Spinal cord (tissue), 10 donors: ENCODE results near the gene CDH1. TPM values are rescaled to one million over a fixed set of nuclear protein-coding genes. Genes with fewer than 3 reads are reported as not detected.

Source experiments
- DNase-seq, 6 donors: peaks; one replicate each; pipeline versions ENCODE4 v3.0.0 to v3.0.0-alpha.2; 2013 to 2015; ENCODE audit warnings: low spot score in 6 of 6, low read depth in 4 of 6
- H3K27ac ChIP-seq: one replicate; pipeline ENCODE4 v1.5.1; 2013; ENCODE audit warnings: low read depth, low read length, control low read depth
- H3K27me3 ChIP-seq: one replicate; pipeline ENCODE4 v1.6.1; 2013; ENCODE audit warnings: low read length; ENCODE audit not compliant: control insufficient read depth, insufficient read depth
- H3K36me3 ChIP-seq: one replicate; pipeline ENCODE4 v1.6.1; 2013; ENCODE audit warnings: low read length; ENCODE audit not compliant: control insufficient read depth, insufficient read depth
- H3K4me1 ChIP-seq: one replicate; pipeline ENCODE4 v1.6.1; 2013; ENCODE audit warnings: low read length; ENCODE audit not compliant: control insufficient read depth, insufficient read depth
- H3K4me3 ChIP-seq: one replicate; pipeline ENCODE4 v1.5.1; 2013; ENCODE audit warnings: low read depth, low read length, control low read depth
- H3K9me3 ChIP-seq: one replicate; pipeline ENCODE4 v1.6.1; 2013; ENCODE audit warnings: low read length; ENCODE audit not compliant: control insufficient read depth, insufficient read depth
- whole genome bisulfite sequencing: methylation state at CpG from one replicate; pipeline ENCODE4 v1.1.5; 2013; ENCODE audit warnings: missing lambda C conversion rate; ENCODE audit not compliant: insufficient coverage; 5-methylcytosine and 5-hydroxymethylcytosine counted together
- polyA plus RNA-seq, 2 donors: library from polyadenylated mRNA; unstranded; fragments of 120-200 nt; gene quantifications; one replicate each; pipeline ENCODE4 v1.2.1, GENCODE V29; 2013; ENCODE audit not compliant: insufficient read length in 2 of 2
- total RNA-seq, 2 donors: library from RNA; depleted of rRNA in 1 of 2; stranded (reverse); fragments of 120-200 nt in 1 of 2; fragments of >200 nt in 1 of 2; gene quantifications; one replicate each; pipeline versions ENCODE4 v1.2.3 to v1.2.4, GENCODE V29; 2013 to 2014
- donor health status: healthy.

CDH1 gene
- total and polyA plus RNA-seq, 4 donors: 23.6 to 45.4 (median 31.9) TPM

- WGBS: no CpG with 5 or more reads among the region's 1 CpG
- DNase-seq: no peak
- Histone ChIP-seq H3K27ac (no peak overlapping the region), H3K27me3 (no peaks in the 10 kb centered on the region), H3K9me3 (no peaks in the 10 kb centered on the region), H3K36me3 (peaks cover 9% of the 10 kb centered on the region), H3K4me1 (no peaks in the 10 kb centered on the region), H3K4me3 (no peak overlapping the region)
These were observed 120.4 kb downstream of the CDH1 start for GRCh38 chr16:68857479-68857878.

DNA sequence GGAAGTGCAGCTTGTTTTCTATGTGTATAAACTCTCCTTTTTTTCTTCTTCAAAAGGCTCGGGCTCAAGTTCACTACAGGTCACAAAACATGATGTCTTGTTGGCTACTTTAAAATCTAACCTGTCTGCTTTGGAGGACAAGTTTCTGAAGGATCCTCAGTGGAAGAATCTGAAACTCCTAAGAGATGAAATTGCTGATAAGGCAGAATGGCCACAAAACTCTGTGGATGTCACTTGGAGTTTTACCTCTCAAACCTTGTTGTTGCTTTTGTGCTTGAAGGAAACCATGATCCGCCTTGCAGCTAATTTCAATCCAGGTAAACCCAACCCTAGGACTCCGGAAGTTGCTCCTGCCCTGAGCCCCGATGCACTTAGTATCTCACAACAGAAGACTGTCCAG, 122.7 kb downstream of the CDH1 start:
- no peak overlapping the region for H3K4me3 ChIP-seq
- no peaks in the 10 kb centered on the region for H3K4me1 ChIP-seq
- H3K36me3 ChIP-seq: peaks cover 24% of the 10 kb centered on the region
- WGBS: 100% methylated on average over 1 of the region's 4 CpGs
- H3K27ac ChIP-seq: no peak overlapping the region
- no peaks in the 10 kb centered on the region for H3K27me3 ChIP-seq
- no peak for DNase-seq
- no peaks in the 10 kb centered on the region for H3K9me3 ChIP-seq

DNA sequence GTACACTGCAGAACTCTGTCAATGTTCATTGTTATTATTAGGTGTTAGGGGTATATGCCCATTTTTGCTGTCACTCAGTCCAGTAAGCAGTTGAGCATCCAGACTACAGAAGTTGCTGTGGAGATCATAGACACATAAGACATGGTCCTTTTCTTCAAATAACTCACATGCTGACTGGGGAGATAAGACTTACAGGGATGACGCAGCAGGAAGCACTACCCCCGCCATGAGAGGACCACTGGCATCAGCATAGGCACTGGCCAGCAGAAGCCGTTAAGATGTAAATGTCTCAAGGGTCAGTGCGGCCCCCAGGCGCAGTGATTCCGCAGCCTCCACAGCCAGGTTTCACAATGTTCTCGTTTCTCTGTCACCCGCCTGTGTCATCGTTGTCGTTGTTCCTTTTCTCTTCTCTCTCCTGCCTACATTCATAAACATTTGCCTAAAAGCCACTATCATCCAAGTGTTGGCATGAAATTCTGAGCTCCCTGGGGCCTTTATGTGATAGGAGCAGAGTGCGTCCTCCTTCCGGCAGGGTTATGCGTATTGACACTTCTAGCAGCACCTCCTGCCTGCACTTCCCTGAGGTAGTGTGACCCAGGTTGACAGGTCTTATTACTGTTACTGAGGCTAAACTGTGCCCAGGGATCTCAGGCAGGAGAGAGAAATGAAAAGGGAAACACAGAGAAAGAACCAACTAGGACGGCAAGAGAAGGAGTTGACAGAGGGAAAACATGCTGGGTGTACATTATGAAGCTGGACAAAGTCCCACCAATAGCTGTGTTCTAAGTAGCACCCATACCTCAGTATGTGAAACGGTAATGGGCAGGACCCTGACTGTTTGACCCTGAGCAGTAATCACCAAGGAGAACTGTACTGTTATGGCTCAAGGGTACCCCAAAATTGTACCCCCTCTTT, 124.1 kb downstream of the CDH1 start:
- no peak for DNase-seq
- Histone ChIP-seq H3K4me1 (no peaks in the 10 kb centered on the region), H3K36me3 (peaks cover 31% of the 10 kb centered on the region), H3K27ac (no peak overlapping the region), H3K4me3 (no peak overlapping the region), H3K9me3 (no peaks in the 10 kb centered on the region), H3K27me3 (no peaks in the 10 kb centered on the region)
- 90% methylated on average over 11 of the region's 15 CpGs for WGBS

GRCh38 chr16:68866933-68867332, 129.8 kb downstream of the CDH1 start:
- Histone ChIP-seq H3K4me1 (no peaks in the 10 kb centered on the region), H3K9me3 (no peaks in the 10 kb centered on the region), H3K27ac (no peak overlapping the region), H3K4me3 (no peak overlapping the region), H3K36me3 (peaks cover 35% of the 10 kb centered on the region), H3K27me3 (no peaks in the 10 kb centered on the region)
- DNase-seq: no peak
- 100% methylated on average over 1 of the region's 6 CpGs for WGBS

DNA sequence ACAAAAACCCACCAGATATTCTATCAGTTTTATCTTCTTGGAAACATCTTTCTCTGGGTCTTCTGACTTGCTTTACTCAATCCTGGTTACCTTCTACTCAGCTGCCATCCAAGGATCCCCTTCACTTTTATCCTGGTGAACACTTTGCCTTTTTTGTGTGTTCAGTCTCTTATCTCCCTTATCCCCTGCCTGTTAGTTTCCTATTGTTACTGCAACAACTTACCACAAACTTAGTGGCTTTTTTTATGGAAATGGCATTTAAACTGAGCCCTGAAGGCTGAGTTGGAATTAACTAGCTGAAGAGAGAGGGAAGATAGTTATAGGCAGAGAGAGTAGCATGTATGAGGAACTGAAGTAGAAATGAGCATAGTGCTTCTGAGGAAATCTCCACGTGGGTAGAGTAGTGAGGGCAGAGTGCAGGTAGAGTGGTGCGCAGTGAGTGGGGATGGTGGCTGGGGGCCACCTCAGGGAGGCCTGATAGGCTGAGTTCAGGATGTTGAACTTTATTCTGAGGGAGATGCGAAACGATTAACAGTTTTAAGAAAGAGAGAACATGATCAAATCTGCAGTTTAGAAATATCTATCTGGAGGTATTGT, 132.5 kb downstream of the CDH1 start:
- no peaks in the 10 kb centered on the region for H3K27me3 ChIP-seq
- H3K27ac ChIP-seq: no peak overlapping the region
- H3K4me1 ChIP-seq: no peaks in the 10 kb centered on the region
- H3K4me3 ChIP-seq: no peak overlapping the region
- H3K36me3 ChIP-seq: peaks cover 29% of the 10 kb centered on the region
- DNase-seq: no peak
- WGBS: 89% methylated on average over 4 of the region's 4 CpGs
- no peaks in the 10 kb centered on the region for H3K9me3 ChIP-seq

GRCh38 chr16:68873635-68874471, 136.8 kb downstream of the CDH1 start:
- Histone ChIP-seq H3K27me3 (no peaks in the 10 kb centered on the region), H3K27ac (no peak overlapping the region), H3K36me3 (peaks cover 26% of the 10 kb centered on the region), H3K4me3 (no peak overlapping the region), H3K4me1 (no peaks in the 10 kb centered on the region), H3K9me3 (no peaks in the 10 kb centered on the region)
- WGBS: 58% methylated on average over 5 of the region's 7 CpGs
- DNase-seq: no peak

DNA sequence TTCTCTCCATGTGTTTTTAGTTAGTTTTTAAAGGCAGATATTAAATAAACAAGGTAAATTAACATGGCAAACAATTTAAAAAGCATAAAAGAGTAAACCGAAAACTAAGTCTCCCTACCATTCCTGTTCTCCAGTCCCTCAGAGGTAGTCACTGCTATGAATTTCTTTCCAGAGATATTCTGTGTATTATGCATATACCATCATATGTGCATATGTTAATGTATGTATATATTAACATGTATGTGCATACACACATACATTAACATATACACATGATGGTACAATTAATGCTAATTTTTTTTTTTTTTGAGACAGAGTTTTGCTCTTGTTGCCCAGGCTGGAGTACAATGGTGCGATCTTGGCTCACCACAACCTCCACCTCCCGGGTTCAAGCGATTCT, 138.8 kb downstream of the CDH1 start:
- Histone ChIP-seq H3K27me3 (no peaks in the 10 kb centered on the region), H3K4me3 (no peak overlapping the region), H3K27ac (no peak overlapping the region), H3K9me3 (no peaks in the 10 kb centered on the region), H3K36me3 (peaks cover 30% of the 10 kb centered on the region), H3K4me1 (no peaks in the 10 kb centered on the region)
- no peak for DNase-seq
- no CpG with 5 or more reads among the region's 4 CpGs for WGBS

DNA sequence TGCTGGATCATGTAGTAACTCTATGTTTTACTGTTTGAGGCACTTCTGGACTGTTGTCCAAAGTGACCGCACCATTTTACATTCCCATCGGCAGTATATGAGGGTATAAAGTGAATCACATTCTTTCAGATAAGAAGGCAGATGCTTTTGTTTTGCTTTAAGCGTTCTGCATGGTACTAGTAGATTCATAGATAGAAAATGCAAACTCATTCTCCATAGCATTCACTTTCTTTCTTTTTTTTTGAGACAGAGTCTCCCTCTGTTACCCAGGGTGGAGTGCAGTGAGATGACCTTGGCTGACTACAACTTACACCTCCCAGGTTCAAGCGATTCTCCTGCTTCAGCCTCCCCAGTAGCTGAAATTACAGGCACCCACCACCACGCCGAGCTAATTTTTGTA, 146.6 kb downstream of the CDH1 start:
- Histone ChIP-seq H3K4me1 (peaks cover 2% of the 10 kb centered on the region), H3K9me3 (no peaks in the 10 kb centered on the region), H3K4me3 (no peak overlapping the region), H3K36me3 (peaks cover 11% of the 10 kb centered on the region), H3K27ac (no peak overlapping the region), H3K27me3 (no peaks in the 10 kb centered on the region)
- DNase-seq: no peak
- no CpG with 5 or more reads among the region's 6 CpGs for WGBS

GRCh38 chr16:68884401-68884800, 147.3 kb downstream of the CDH1 start:
- no peaks in the 10 kb centered on the region for H3K9me3 ChIP-seq
- H3K4me3 ChIP-seq: no peak overlapping the region
- peaks cover 9% of the 10 kb centered on the region for H3K36me3 ChIP-seq
- WGBS: no CpG with 5 or more reads among the region's 1 CpG
- DNase-seq: peak in 1 of 6 donors; percentile 25
- peak overlapping the region; percentile 17 for H3K27ac ChIP-seq
- H3K4me1 ChIP-seq: peaks cover 2% of the 10 kb centered on the region
- H3K27me3 ChIP-seq: no peaks in the 10 kb centered on the region
